ENCODE results near the gene ADAMTS15.

The ADAMTS15 gene

GRCh38 chr11:130515829-130516553, 67.5 kb downstream of the ADAMTS15 start:
- intact Hi-C loops (cut with DNase I): no loop called here
- DNase-seq: no peak

- intact Hi-C loops (cut with DNase I): no loop called here
- peak in 5 of 42 donors; percentile 7 to 61 (median 26) for DNase-seq
Measured at GRCh38 chr11:130516554-130517505, 68.4 kb downstream of the ADAMTS15 start.

- intact Hi-C loops (cut with DNase I): no loop called here
- DNase-seq: no peak
Measured at GRCh38 chr11:130518164-130518680, 69.8 kb downstream of the ADAMTS15 start.

- intact Hi-C loops (cut with DNase I): no loop called here
- peak in 1 of 42 donors; percentile 20 for DNase-seq
Measured at GRCh38 chr11:130519128-130519932, 70.9 kb downstream of the ADAMTS15 start.

GRCh38 chr11:130520271-130520671, 71.8 kb downstream of the ADAMTS15 start:
- intact Hi-C loops (cut with DNase I): no loop called here
- no peak for DNase-seq

- peak in 33 of 42 donors; percentile 16 to 79 (median 42) for DNase-seq
- intact Hi-C loops (cut with DNase I): no loop called here
Measured at GRCh38 chr11:130522284-130522961, 74.0 kb downstream of the ADAMTS15 start.

GRCh38 chr11:130523166-130523565, 74.7 kb downstream of the ADAMTS15 start:
- intact Hi-C loops (cut with DNase I): no loop called here
- DNase-seq: no peak

GRCh38 chr11:130523609-130524008, 75.2 kb downstream of the ADAMTS15 start:
- intact Hi-C loops (cut with DNase I): no loop called here
- peak in 2 of 42 donors; percentile 21 to 32 for DNase-seq

- intact Hi-C loops (cut with DNase I): no loop called here
- DNase-seq: peak in 1 of 42 donors; percentile 24
Measured at GRCh38 chr11:130524132-130524790, 75.8 kb downstream of the ADAMTS15 start.

- intact Hi-C loops (cut with DNase I): no loop called here
- DNase-seq: peak in 1 of 42 donors; percentile 35
Measured at GRCh38 chr11:130525307-130525706, 76.9 kb downstream of the ADAMTS15 start.

All from head of caudate nucleus (tissue), 42 donors.